ENCODE measurements around the gene CORO6.

CORO6 gene

GRCh38 chr17:29630630-29631193, 8.0 kb upstream of the CORO6 start:
- DNase-seq, result no peak

- DNase-seq, result no peak
These were observed 7.1 kb upstream of the CORO6 start for GRCh38 chr17:29629839-29630238.

GRCh38 chr17:29628644-29629043, 5.9 kb upstream of the CORO6 start:
- no peak for DNase-seq

- DNase-seq, result no peak
These were observed 5.2 kb upstream of the CORO6 start for GRCh38 chr17:29627951-29628350.

- DNase-seq, result no peak
These were observed 2.5 kb upstream of the CORO6 start for GRCh38 chr17:29625037-29625750.

GRCh38 chr17:29624586-29624985, 1.9 kb upstream of the CORO6 start:
- peak in 1 of 5 experiments; percentile 77 for DNase-seq

GRCh38 chr17:29623283-29623647, 553 bp upstream of the CORO6 start:
- DNase-seq, result no peak

GRCh38 chr17:29621751-29622194, 939 bp downstream of the CORO6 start:
- DNase-seq, result no peak

- no peak for DNase-seq
These were observed 1.8 kb downstream of the CORO6 start for GRCh38 chr17:29620779-29621500.

- DNase-seq, result no peak
These were observed 2.4 kb downstream of the CORO6 start for GRCh38 chr17:29620271-29620670.

- peak in 1 of 5 experiments; percentile 35 for DNase-seq
These were observed 3.5 kb downstream of the CORO6 start for GRCh38 chr17:29619251-29619650.

- no peak for DNase-seq
These were observed 4.2 kb downstream of the CORO6 start for GRCh38 chr17:29618272-29619065.

GRCh38 chr17:29617481-29618271, 5.0 kb downstream of the CORO6 start:
- peak; percentile 75 to 93 (median 82) for DNase-seq

GRCh38 chr17:29617125-29617480, 5.6 kb downstream of the CORO6 start:
- DNase-seq, result peak; percentile 80 to 96 (median 90)

- peak in 1 of 5 experiments; percentile 36 for DNase-seq
These were observed 6.2 kb downstream of the CORO6 start for GRCh38 chr17:29616300-29617048.

GRCh38 chr17:29615492-29616299, 7.0 kb downstream of the CORO6 start:
- DNase-seq, result peak; percentile 74 to 88 (median 81)

- DNase-seq, result peak in 3 of 5 experiments; percentile 64 to 96 (median 79)
These were observed 7.7 kb downstream of the CORO6 start for GRCh38 chr17:29615048-29615385.

- DNase-seq, result no peak
These were observed 8.2 kb downstream of the CORO6 start for GRCh38 chr17:29614349-29615047.

- no peak for DNase-seq
These were observed 8.9 kb downstream of the CORO6 start for GRCh38 chr17:29613856-29614255.

- DNase-seq, result peak; percentile 84 to 95 (median 90)
These were observed 9.3 kb downstream of the CORO6 start for GRCh38 chr17:29613352-29613837.
